Measurements from ENCODE around the gene DTYMK. TPM values are rescaled to one million over a fixed set of nuclear protein-coding genes. Genes with fewer than 3 reads are reported as not detected.

DTYMK gene
- total RNA-seq, 1 donor from 2014 or later = 26.1 TPM

- H3K9ac ChIP-seq (ENCODE audit: low read length) = peak overlapping the region; percentile 84
- no peaks in the 10 kb centered on the region for H3K27me3 ChIP-seq (ENCODE audit: insufficient read depth, low read length)
- peaks cover 10% of the 10 kb centered on the region for H3K36me3 ChIP-seq (ENCODE audit: insufficient read depth, low read length)
- no peak for TF ChIP-seq CTCF (IDR thresholded peaks at IDR 0.05; ENCODE audit: insufficient read depth, low read depth, low read length)
- no peak for TF ChIP-seq EZH2 (IDR thresholded peaks at IDR 0.05; ENCODE audit: insufficient read depth, low read length)
- FAIRE-seq (no peak), DNase-seq (ENCODE audit: low read depth) (peak; percentile 42)
- Mint-ChIP-seq H3K9me3 (ENCODE audit: unreplicated experiment) (peaks cover 2% of the 10 kb centered on the region), H3K4me3 (ENCODE audit: unreplicated experiment) (peak overlapping the region; percentile 94), H3K36me3 (ENCODE audit: low read depth, unreplicated experiment) (peaks cover 8% of the 10 kb centered on the region), H3K4me1 (ENCODE audit: low read depth, unreplicated experiment) (peaks cover 1% of the 10 kb centered on the region), H3K27me3 (ENCODE audit: low read depth, unreplicated experiment) (no peaks in the 10 kb centered on the region), H3K27ac (ENCODE audit: unreplicated experiment) (peak overlapping the region; percentile 91)
- H3K4me1 ChIP-seq (ENCODE audit: insufficient read depth, low read length) = peaks cover 9% of the 10 kb centered on the region
- peak overlapping the region; percentile 18 for H2AFZ ChIP-seq (ENCODE audit: low read depth, low read length)
- H3K79me2 ChIP-seq (ENCODE audit: insufficient read depth, low read length) = peaks cover 21% of the 10 kb centered on the region
- H4K20me1 ChIP-seq (ENCODE audit: insufficient read depth, low read length) = peaks cover 17% of the 10 kb centered on the region
- peak overlapping the region; percentile 93 for H3K4me2 ChIP-seq (ENCODE audit: low read length)
- H3K9me3 ChIP-seq (ENCODE audit: insufficient read depth, low read depth, low read length) = peaks cover 5% of the 10 kb centered on the region
- peak overlapping the region; percentile 70 for H3K27ac ChIP-seq (ENCODE audit: low read depth, low read length)
- peak overlapping the region; percentile 77 for H3K4me3 ChIP-seq (ENCODE audit: insufficient read depth, low read depth, low read length)
These were observed 15.8 kb upstream of the DTYMK start for GRCh38 chr2:241702155-241703031.

- TF ChIP-seq CTCF (IDR thresholded peaks at IDR 0.05; ENCODE audit: insufficient read depth, low read depth, low read length) (no peak), EZH2 (IDR thresholded peaks at IDR 0.05; ENCODE audit: insufficient read depth, low read length) (no peak)
- H3K4me3 Mint-ChIP-seq (ENCODE audit: unreplicated experiment) = peak within 1 kb of the TSS; percentile 94
- Histone ChIP-seq H3K9me3 (ENCODE audit: insufficient read depth, low read depth, low read length) (peaks cover 5% of the 10 kb centered on the region), H3K9ac (ENCODE audit: low read length) (peak within 1 kb of the TSS; percentile 84), H3K27me3 (ENCODE audit: insufficient read depth, low read length) (no peaks in the 10 kb centered on the region), H3K36me3 (ENCODE audit: insufficient read depth, low read length) (peaks cover 8% of the 10 kb centered on the region), H4K20me1 (ENCODE audit: insufficient read depth, low read length) (peaks cover 17% of the 10 kb centered on the region), H2AFZ (ENCODE audit: low read depth, low read length) (peak within 1 kb of the TSS; percentile 84), H3K27ac (ENCODE audit: low read depth, low read length) (peak within 1 kb of the TSS; percentile 70), H3K79me2 (ENCODE audit: insufficient read depth, low read length) (peaks cover 21% of the 10 kb centered on the region), H3K4me1 (ENCODE audit: insufficient read depth, low read length) (peaks cover 9% of the 10 kb centered on the region), H3K4me3 (ENCODE audit: insufficient read depth, low read depth, low read length) (peak within 1 kb of the TSS; percentile 77), H3K4me2 (ENCODE audit: low read length) (peak within 1 kb of the TSS; percentile 94)
- peaks cover 2% of the 10 kb centered on the region for H3K9me3 Mint-ChIP-seq (ENCODE audit: unreplicated experiment)
- H3K36me3 Mint-ChIP-seq (ENCODE audit: low read depth, unreplicated experiment) = peaks cover 6% of the 10 kb centered on the region
- no peak for FAIRE-seq
- peak within 1 kb of the TSS; percentile 91 for H3K27ac Mint-ChIP-seq (ENCODE audit: unreplicated experiment)
- DNase-seq (ENCODE audit: low read depth) = peak; percentile 70
- H3K4me1 Mint-ChIP-seq (ENCODE audit: low read depth, unreplicated experiment) = peaks cover 1% of the 10 kb centered on the region
- no peaks in the 10 kb centered on the region for H3K27me3 Mint-ChIP-seq (ENCODE audit: low read depth, unreplicated experiment)
These were observed 15.0 kb upstream of the DTYMK start, which contains the start of gene ING5 for GRCh38 chr2:241701399-241702154. TSS of gene ING5 (plus strand) at chr2:241702039. CDS start at chr2:241702066, 27 bp downstream.
